Measurements from ENCODE around the gene ELMO1. TPM values are rescaled to one million over a fixed set of nuclear protein-coding genes. Genes with fewer than 3 reads are reported as not detected.

The ELMO1 gene
- total RNA-seq, 2 donors from 2014 or later, result 5.6 to 16.1 TPM

- no peak for DNase-seq
- no peak for ATAC-seq
- intact Hi-C loops (cut with DNase I, micrococcal nuclease), result no loop called here
These were observed 364.4 kb downstream of the ELMO1 start for GRCh38 chr7:37084303-37084702.

GRCh38 chr7:37083311-37084096, 365.2 kb downstream of the ELMO1 start:
- intact Hi-C loops (cut with DNase I, micrococcal nuclease), result no loop called here
- no peak for ATAC-seq
- DNase-seq, result peak in 1 of 2 donors; percentile 35

DNA sequence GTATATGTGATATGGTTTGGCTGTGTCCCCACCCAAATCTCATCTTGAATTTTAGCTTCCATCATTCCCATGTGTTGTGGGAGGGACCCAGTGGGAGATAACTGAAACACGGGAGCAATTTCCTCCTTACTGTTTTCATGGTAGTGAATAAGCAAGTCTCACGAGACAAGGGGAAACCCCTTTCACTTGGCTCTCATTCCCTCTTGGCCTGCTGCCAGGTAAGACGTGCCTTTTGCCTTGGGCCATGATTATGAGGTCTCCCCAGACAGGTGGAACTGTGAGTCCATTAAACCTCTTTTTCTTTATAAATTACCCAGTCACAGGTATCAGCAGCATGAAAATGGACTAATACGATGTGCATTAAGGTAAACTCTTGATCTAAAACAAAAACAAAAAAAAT, 367.2 kb downstream of the ELMO1 start:
- intact Hi-C loops (cut with DNase I, micrococcal nuclease), result no loop called here
- ATAC-seq, result peak; percentile 59
- peak in 1 of 2 donors; percentile 61 for DNase-seq

DNA sequence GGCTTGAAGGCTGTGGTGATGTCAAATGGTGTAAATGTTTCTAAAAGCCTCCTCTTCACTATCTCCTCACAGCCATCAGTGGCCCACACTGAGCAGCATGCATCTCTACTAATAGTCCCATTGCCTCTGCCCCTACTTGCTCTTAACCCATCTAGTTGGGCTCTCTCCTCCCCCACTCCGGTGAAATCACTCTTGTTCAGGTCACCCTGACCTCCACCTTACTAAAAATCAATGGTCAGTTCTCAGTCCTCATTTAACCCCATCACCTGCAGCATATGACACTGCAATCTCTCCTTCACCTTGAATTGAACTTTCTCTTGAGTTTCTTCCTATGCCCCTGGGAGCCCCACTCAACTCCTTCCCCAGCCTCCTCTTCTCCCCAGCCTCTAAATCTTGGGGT, 369.2 kb downstream of the ELMO1 start:
- DNase-seq (no peak), ATAC-seq (no peak)
- intact Hi-C loops (cut with DNase I, micrococcal nuclease), result no loop called here

GRCh38 chr7:37076668-37077067, 372.0 kb downstream of the ELMO1 start:
- ATAC-seq, result no peak
- no peak for DNase-seq
- intact Hi-C loops (cut with DNase I, micrococcal nuclease), result no loop called here

DNA sequence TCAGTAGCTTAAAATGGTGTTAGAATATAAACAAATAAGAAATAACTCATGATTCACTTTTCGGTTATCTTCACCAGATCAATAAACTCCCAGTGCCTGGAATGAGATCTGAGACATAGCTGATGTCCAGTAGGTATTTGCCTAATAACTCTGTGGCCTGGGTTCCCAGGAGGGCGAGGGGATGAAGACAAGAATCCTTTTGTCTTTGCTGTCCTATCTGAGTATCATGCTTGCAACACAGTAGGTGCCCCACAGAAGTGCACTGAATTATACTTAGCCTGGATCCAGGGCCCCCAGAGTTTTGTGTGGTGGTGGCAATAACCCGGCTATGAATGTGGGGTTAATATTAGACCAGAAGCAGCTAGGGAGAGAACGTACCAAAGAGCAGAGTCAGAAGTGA, 374.3 kb downstream of the ELMO1 start:
- DNase-seq, result no peak
- ATAC-seq, result no peak
- intact Hi-C loops (cut with DNase I, micrococcal nuclease), result no loop called here

- DNase-seq, result no peak
- no peak for ATAC-seq
- intact Hi-C loops (cut with DNase I, micrococcal nuclease), result no loop called here
These were observed 377.5 kb downstream of the ELMO1 start for GRCh38 chr7:37071124-37071523.

- intact Hi-C loops (cut with DNase I, micrococcal nuclease), result no loop called here
- DNase-seq (no peak), ATAC-seq (no peak)
These were observed 378.2 kb downstream of the ELMO1 start for GRCh38 chr7:37070471-37070870.

GRCh38 chr7:37070031-37070430, 378.6 kb downstream of the ELMO1 start:
- DNase-seq (no peak), ATAC-seq (no peak)
- intact Hi-C loops (cut with DNase I, micrococcal nuclease), result no loop called here

- ATAC-seq, result no peak
- intact Hi-C loops (cut with DNase I, micrococcal nuclease), result no loop called here
These were observed 379.3 kb downstream of the ELMO1 start for GRCh38 chr7:37069336-37069735.

GRCh38 chr7:37068902-37069301, 379.8 kb downstream of the ELMO1 start:
- intact Hi-C loops (cut with DNase I, micrococcal nuclease), result no loop called here
- no peak for ATAC-seq
- DNase-seq, result no peak

More at GRCh38 chr7:37069336-37069735, 379.3 kb downstream of the ELMO1 start:
- DNase-seq, result no peak

- intact Hi-C loops (cut with DNase I, micrococcal nuclease), result no loop called here
- ATAC-seq, result no peak
These were observed 380.6 kb downstream of the ELMO1 start for GRCh38 chr7:37068038-37068437.

DNA sequence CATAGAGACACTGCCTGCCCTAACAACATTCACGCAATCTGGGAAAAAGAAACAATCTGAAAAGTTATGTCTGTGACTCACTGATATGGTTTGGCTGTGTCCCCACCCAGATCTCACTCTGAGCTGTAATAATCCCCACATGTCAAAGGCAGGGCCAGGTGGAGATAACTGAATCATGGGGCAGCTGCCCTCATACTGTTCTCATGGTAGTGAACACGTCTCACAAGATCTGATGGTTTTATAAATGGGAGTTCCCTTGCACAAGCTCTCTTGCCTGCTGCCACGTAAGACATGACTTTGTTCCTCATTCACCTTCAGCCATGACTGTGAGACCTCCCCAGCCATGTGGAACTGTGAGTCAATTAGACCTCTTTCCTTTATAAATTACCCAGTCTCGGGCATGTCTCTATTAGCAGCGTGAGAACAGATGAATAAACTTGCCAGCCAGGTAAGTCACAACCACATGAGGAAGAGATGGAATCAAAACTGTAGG, 382.8 kb downstream of the ELMO1 start:
- ATAC-seq (no peak), DNase-seq (no peak)
- intact Hi-C loops (cut with DNase I, micrococcal nuclease), result no loop called here

More at GRCh38 chr7:37068038-37068437, 380.6 kb downstream of the ELMO1 start:
- DNase-seq, result no peak

GRCh38 chr7:37062560-37062859, 386.2 kb downstream of the ELMO1 start:
- no peak for ATAC-seq
- DNase-seq, result no peak
- intact Hi-C loops (cut with DNase I, micrococcal nuclease), result no loop called here

- ATAC-seq (no peak), DNase-seq (no peak)
- intact Hi-C loops (cut with DNase I, micrococcal nuclease), result no loop called here
These were observed 386.7 kb downstream of the ELMO1 start for GRCh38 chr7:37061849-37062559.

- intact Hi-C loops (cut with DNase I, micrococcal nuclease), result no loop called here
- no peak for DNase-seq
- ATAC-seq, result no peak
These were observed 392.3 kb downstream of the ELMO1 start for GRCh38 chr7:37056234-37056912.

GRCh38 chr7:37054624-37055241, 393.9 kb downstream of the ELMO1 start:
- ATAC-seq (no peak), DNase-seq (no peak)
- intact Hi-C loops (cut with DNase I, micrococcal nuclease), result no loop called here

DNA sequence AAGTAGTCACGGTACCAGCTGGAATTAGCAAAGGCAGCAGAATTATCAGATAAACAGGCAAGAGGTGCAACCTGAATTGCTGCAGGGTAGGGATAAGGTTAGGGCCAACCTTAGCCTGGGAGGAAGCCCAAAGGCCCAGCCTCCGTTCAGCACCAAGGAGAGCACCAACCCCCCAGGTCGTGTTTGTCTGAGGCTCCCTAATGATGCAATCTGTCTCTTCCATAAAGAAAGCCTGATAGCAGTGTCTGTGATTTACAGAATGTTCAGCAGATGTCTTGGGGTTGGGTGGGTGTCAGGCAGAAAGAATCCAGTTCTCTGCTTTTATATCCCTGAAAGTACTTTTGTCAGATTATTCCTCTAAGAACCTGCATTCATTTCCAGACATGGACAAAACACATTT, 396.0 kb downstream of the ELMO1 start:
- peak; percentile 35 for ATAC-seq
- peak in 1 of 2 donors; percentile 36 for DNase-seq
- intact Hi-C loops (cut with DNase I, micrococcal nuclease), result no loop called here

DNA sequence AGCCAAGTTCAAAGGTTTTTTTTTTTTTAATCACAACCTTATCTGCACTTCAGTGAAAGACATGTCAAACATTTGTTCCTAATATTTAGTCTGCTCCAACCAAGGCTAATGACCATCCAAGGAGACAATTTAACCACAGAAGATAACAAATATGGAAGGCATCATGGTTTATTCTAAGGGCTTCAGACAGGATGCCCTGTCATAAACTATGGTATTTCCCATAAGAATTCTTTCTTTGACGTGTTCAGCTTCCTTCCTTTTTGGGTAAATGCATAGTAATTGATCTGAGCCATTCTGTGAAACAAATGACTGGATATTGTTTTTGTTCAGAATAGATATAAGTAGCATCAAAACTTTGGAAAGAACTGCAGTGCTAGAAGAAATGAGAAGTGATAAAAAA, 397.9 kb downstream of the ELMO1 start:
- no peak for DNase-seq
- intact Hi-C loops (cut with DNase I, micrococcal nuclease), result no loop called here

More for the DNA sequence above, 397.9 kb downstream of the ELMO1 start:
- ATAC-seq, result no peak

All from left colon (tissue), 2 donors.